CD1c-positive myeloid dendritic cell (primary cell): ENCODE data around the gene NPM3.

Experiments
- DNase-seq: peaks from one replicate; pipeline ENCODE4 v3.0.0-alpha.2; 2016; ENCODE audit errors: extremely low spot score

NPM3 gene

DNA sequence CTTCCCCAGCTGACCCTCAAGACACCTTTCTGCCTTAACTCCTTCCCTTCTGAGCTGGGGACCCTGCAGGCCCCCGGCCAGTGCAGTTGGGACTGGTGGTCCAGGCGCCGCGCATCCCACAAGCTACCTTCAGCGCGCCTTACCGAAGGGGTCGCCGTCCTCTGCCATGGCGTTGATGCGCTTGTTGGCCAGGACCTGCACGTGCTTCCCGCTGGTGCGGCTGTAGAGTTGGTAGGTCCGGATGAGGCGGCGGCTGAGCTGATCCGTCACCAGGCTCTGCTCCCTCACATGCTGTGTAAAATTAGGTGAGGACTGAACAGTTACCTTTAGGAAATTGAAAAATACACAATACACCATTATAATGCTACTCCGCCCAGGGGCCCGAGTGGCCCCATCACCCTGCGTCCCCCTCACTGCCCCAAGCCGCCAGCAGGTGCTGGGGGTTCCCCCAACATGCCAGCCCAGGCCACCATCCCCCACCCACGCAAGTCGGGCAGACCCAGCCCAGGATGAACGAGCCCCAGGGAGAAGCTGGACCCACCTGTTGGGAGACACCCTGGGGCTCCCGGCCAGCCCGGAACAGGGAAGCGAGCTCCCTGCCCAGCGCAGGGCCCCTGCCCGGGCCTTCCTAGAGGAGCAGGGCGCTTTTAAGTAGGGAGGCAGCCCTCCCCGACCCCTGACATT lies 8.5 kb downstream of the NPM3 start:
- no peak for DNase-seq

DNA sequence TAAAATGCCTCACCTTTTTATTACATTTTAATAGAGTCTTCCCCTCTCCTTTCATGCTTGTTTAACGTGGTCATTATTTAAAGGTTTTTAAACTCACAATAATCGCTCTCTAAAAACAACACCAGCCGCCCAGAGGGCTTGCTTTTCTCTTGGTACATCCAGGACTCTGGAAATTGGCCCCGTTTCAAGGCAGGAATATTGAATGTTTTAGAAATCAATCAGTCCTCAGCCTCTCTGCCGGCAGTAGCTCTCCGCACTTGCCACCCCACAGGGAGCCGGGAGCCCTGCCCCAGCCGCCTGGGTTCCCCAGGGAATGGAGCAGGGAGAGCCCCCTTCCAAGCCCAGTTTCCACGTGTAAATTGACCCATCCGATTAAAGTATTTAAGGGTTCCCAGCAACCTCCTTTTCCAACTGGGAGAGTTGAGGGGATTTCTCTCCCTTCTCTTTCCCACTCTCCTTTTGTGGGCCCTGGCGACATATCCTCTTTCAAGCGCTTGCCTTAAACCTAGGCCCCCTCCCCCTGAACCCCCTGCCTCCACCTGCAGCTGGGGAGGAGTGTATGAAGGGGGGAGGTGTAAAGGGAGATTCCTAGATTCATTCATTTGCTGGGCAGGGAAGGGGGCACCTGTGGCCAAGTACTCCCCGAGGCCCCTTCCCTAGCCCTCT lies 9.2 kb downstream of the NPM3 start:
- DNase-seq: no peak

DNA sequence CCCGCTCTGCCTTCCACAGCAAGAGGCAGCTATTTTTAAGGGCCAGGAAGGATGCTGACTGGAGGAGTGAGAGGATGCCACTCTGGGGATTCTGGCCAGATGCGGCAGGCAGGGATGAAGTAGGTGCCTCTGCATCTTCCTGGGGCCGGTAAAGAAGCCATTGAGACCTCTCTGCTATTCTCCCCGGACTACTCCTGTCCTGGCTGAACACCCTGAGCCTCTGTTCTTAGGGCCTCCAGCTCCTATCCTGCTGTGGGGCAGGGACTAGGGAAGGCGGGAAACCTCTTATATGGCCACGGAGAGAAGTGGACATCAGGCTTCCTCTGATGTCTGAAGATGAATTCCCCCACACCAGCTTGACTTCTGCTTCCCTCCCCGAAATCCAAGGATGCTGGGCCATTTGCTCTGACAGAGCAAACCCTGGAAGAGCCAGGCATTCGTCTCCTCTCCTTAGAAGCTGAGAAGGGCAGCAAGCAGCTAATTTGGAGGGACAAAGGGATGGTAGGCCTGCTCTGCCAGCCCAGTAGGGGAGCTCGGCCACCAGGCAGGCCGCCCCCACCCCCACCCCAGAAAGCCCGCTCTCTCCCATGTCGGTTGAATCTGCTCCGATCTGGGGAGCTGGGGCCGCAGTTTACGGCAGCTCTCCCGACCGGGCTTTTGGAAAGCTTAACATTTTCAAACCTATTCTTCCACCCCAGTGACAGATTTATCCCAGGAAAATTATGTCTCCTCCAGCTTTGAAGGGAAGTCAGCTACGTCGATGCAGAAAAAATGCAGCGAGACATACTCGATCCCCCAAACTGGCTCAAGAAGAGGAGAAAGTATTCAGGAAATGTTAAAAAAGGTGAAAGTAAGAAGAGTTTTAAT lies 10.1 kb downstream of the NPM3 start:
- DNase-seq: no peak

DNA sequence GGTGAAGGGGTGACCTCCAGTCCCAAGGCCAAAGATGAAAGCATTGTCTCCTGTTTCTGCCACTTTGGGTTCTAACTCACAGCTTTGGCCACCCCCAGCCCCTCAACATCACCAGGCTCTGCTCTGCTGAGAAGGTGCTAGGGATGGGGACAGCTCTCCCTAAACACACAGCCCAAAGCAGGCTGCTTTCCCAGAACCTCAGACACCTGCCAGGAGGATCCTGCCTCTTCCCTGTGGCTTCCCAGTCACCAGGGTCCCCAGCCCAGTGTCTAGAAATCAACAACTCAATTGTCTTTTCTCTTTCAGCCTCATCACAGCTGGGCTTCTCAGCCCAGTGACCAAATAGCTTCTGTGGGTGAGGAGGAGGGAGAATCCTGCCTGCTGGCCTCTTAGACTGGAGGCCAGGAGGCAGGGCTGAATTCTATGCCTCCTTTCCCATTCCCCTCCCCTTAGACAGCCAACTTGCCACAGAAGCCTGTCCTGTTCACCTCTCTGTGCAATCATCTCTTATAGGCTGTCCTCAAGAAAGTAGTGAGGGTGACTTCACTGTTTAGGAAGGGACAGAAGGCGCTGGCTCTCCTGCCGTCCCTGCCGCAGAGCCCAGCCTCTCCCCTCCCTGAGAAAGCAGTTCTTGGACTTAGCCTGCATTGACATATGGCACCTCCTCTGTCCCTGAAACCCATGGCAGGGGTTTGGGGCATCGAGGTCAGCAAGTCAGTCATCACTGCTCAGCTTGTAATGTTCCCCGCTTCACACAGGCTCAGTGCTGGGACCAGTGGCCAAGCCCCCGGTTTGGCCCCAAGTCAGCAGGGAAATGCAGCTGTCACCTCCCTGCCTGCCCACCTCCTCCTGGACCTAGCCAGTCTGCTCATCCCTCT lies 11.0 kb downstream of the NPM3 start:
- no peak for DNase-seq

DNA sequence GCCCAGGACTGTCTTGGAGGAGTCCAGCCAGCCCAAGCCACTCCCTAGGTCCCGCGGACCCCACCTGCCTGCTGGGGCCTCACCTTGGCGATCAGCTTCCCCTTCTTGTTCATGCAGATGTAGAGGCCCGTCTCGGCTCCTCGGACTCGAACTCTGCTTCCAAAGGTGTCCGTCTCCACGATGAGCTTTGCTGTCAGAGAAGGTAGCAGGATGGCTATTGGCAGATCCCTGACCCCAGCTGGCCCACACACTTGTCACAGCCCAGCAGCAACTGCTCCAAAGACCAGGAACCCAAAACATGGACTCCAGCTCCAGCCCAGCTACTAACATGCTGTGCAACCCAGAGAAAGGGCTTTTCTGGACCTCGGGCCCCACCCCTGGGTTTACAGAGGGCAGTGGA lies 11.9 kb downstream of the NPM3 start:
- no peak for DNase-seq

DNA sequence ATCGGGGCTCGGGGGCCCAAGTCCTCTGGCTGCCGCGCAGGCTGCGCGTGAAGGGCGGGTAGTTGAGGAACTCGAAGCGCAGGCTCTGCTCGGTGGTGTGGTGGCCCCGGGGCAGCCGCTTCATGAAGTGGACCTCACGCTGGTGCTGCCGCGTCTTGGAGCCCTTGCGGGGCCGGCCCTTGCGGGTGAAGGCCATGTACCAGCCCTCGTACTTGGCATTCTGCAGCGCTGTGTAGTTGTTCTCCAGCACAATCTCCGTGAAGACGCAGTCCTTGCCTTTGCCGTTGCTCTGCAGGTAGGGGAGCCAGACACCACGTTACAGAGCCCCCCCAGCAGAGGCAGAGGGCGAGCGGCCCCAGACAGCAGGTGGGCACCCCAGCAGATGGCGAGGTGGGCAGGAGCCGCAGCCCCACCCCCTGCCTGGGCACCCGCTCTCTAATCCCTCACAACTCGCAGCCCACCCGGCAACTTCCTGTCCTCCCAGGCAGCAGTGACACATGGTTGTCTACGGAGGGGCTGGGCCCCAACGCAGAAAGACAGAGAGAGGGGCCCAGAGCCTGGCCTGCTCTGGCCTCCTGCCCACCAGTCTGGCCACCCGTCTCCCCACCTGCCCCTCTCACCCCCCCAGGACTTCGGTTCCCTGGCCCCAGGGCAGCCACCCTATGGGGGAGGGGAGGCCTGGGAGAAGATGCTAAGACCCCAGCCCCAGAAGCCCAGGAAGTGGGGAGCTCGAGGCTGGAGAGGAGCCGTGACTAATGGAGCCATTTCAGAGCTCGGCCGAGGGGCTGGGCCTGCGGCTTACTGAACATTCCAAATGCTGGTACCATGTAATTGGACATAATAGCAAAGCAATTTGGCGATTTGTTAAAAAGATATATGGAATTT lies 12.7 kb downstream of the NPM3 start:
- no peak for DNase-seq

DNA sequence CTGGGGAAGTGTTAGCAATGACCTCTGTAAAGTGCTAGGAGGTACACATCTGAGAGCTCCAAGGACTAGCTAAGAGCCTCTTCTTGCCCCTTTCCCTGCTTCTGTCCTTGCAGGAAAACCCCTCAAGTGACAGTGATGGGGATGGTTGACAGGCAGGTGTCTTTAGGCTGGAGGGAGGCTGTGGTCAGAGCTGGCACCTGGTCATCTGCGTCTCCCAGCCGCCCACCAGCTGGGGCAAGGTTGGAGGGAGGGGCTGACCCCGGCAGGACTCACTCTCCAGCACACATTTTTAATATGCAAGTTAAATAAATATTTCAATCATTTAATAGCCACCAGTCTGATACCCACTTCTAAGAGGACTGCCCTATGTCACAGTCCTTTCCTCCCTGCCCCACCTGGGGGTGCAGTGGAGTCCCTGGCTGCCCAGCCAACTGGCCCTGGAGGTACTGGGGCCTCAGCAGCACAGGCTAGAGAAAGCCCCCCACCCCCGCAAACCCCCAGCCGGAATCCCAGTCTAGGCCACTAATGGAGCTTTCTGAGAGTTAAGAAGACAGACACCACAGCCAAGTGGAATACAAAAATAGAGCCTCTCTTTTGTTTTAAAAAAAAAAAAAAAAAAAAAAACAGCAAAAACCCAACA lies 13.6 kb downstream of the NPM3 start:
- DNase-seq: no peak

DNA sequence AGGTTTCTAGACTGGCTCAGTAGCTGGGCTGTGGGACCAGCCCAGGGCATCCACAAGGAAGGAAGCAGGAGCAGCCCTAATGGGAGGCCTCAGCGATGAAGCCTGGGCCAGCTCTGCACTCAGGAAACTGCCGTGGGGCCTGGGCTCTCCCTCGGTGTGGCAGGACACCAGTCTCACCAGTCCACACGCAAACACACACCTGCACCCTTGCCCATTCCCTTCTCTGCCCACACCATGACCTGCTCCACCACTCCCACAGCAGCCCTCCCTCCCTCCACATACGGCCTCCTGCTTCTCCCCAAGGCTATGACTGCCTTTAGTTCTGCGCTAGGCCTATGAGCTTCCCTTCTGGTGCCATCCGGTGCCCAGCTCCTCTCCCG lies 14.5 kb downstream of the NPM3 start:
- no peak for DNase-seq

DNA sequence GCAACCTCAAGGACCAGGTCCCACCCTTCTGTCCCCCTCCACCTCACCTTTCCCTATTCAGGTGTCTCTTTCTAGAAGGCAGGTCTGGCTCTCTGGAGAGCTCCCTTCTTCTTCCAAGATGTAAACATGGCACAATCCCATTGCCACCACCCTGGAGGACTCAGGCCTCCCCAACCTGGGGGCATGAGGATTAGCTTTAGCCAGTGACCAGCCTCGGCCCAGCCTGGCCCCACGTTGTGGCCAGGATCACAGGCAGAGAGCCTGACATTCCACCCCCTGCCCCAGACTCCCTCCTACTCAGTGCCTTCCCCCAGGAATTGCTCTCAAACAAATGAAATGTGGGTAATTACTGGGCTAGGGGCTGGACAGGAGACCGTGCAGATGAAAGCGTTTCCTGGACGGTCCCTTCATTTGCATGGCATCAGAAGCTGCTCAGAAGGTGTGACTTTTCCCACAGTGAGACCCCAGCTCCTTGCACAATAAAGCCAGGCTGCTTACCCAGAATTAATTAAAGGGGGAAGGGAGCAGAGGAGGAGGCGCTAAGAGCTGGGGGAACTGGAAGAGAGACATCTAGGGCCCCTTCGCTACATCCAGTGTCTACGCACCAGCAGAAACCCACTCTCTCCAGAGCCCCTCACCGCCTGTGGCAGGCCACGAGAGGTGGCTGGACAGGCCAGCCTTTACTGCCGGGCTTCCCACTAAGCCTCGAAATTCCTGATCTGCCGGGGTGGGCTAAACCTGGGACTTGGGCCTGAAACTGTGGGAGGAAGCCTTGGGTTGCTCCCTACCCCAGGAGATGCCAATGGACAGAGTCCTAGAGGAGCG lies 15.1 kb downstream of the NPM3 start:
- no peak for DNase-seq

DNA sequence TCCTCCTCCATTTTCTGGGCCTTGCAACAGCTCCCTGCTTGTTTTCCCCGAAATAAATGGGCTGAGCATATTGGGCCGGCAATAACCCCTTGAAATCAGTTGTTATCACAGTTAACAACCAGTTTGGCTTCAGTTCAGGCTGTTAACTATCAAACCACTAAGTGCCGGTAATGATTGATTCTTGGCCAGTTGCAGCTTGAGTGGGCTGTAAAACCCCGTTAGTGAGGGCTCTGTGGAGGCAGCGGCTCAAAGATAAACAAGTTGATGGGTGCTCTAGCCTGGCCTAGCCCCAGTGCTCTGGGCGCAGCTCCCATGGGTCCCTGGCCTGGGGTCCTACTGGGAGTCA lies 15.7 kb downstream of the NPM3 start:
- no peak for DNase-seq

DNA sequence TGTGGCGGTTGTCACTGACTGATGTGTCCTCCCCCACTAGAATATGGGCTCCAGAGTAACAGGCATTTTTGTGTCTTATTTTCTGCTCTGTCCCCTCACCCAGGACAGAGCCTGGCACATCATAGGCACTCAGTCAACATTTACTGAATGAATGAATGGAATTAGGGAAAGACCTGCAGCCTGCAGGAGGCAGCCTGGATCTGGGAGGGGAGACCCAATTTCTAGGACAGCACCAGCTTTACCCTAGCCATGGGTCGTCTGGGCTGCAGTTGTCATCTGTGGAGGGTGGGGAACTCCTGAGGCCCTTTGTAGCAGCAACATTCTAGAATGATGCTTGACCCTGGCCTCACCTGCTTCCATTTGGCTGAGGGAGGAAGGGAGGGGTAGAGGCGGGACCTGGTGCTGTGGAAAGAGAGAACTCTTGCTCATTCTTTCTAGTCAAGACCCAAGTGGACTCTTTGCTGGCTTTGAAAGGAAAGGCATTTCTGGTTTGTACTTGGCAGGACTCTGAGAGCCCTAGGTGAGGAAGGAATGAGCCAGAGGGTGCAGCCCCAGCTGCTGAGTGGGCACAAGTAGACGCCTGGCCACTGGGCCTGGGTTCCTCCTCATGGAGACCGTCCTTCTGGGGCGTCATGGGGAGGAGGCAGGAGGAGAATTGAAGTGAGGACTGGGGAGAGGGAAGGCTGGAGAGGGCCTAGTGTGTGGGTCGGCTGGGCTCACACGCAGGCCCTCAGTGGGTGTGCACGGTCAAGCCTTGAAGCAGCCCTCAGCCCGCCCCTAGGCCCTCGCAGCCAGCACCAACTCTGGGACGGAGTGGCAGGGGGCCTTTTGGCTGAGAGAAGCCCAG lies 16.3 kb downstream of the NPM3 start:
- DNase-seq: no peak

DNA sequence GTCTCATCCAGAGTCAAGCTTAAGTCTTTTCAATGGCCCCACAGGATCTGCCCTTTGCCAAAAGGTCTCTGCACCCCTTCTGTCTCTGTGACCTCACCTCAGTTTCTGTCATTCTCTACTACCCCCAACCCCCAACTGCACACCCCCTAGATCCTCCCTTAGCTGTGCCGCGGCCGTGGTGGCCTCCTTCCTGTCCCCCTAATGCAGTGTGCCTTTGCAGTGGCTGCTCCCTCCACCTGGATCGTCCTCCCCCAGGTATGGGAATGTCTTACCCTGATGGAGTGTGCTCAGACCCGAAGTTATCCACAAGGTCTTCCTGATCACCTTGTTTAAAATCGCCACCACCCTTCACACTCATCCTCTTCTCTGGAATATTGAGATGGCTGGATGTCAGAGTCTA lies 16.9 kb downstream of the NPM3 start:
- no peak for DNase-seq

DNA sequence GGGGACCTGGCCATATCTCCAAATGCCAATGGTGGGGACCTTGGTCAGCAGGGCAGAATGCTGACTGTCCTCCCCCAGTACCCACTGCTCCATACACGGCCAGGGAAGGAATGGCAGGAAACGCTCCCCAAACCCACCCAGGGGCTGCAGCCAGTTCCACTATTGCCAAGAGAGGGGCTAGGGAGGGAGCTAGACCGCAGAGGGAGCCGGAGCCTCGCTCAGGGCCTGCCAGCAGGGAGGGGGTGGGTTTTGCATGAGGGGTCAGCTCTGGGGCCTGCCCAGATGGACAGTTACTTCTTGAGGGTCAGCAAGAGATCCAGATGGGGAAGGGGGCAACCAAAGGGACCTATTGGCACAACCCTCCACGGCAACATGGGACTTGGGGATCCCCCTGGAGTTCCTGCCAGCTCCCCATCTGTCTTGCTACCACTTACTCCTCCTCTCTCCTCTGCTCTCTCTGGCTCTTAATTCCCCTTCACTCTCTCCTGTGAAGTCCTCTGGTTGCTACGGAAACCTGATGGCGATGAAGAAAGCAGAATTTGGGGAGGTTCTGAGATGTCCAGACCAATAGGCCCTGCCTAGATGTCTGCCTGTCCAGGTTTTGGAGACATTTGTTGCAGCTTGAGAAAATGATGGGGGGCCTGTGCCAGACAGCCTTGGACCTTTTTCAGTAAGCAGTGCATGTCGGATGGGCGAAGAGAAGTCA lies 20.0 kb downstream of the NPM3 start:
- DNase-seq: no peak

DNA sequence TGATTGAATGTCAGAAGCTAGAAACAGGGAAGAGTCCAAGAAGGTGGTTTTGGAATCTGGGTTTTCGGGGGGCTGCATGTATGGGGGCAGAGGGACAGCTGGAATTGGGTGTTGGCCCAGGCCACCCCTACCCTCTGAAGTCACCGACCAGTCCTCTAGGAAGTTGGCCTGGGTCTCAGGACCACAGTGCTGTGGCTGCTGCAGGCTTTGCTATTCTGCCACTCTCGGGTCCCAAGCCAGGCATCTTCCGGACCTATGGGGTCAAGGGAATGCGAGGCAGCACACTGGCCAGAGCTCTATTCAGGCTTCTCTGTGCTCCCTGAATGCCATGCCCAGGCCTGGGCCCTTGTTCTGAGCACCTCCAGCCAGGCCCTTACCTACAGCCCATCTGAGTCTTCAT lies 20.5 kb downstream of the NPM3 start:
- DNase-seq: no peak

DNA sequence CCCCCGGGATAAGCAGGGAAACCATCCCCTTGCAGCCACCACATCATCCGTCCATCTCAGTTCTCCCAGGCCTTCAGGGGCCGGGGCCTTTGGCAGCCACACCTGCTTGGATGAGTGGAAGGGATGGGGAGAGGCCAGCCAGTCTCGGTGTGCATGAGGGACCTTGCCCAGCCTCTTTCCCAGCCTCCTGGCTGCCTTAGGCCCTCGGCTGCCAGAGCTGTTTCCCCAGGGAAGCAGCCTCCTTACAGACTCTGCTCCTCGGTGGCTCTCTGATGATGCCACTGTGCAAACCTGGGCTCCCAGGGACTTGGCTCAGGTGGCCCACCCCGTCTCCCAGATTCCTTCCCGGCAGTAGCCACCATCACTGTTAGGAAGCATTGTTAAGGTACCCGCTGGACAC lies 22.0 kb downstream of the NPM3 start:
- no peak for DNase-seq

DNA sequence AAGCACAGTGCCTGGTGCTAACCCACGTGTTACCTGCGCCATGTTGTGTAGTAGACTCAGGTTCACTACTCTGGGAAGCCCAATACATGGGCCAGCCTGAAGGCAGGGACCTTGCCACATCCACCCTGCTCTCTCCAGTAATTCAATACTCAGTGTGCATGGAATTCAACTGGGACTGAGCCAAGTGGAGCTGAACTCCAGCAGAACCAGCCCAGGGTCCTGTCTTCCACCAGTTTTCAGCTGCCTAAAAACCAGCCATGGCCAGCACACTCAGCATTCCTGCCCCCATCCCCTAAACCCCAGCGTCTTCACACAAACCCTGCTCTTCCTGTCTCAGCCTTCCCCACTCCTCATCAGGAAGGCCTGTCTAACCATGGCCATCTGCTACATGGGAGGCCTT lies 22.7 kb downstream of the NPM3 start:
- no peak for DNase-seq

DNA sequence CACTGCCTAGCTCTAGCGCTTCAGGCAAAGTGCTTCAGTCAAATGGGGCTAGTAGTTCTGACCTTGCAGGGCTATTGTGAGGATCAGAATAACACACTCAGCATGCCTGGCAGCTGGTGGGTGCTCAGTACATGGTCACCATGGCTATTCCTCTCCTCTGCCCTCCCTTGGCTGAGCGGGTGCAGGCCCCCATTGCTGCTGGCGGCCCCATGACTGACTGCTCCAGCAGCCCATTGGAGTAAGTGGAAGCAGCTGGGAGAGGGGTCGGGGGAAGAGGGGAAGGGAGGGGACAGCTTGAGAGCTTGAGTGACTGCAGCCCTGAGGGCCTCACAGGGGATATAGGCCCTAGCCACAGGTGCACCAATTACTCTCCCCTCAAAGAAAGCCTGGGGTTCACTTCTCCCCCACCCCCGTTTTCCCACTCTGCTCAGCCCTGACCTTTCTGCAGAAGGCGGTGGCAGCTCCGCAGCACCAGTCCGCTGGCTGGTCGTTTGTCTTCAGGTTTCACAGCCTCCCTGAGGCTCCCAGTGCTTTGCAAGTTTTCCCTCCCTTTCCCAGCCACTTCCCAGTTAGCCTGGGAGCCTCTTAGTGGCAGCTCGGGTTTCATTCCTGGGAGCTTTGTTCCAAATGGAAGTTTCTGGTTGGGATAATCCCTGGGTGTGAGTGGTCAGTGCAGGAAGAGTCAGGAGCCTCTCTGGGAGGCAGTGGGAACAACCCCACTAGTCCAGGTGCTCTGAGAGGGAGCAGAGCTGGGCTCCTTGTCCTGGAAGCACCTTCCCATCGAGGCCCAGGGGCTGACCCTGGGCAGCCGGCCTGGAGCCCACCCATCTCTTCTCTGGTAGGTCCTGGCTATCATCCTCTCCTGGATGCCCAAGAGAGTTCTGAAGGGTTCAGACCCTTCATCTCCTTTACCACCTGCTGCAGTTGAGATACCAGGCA lies 23.7 kb downstream of the NPM3 start:
- DNase-seq: no peak
